ENCODE results near the gene PRKAB1.
"Not testable (repeated sequence)": the region's sequence is repeated elsewhere in the genome, so short reads cannot be mapped to it uniquely, and the experiment has no call there.

PRKAB1 gene

GRCh38 chr12:119684711-119685369 is 16.9 kb downstream of the PRKAB1 start:
- DNase-seq (ENCODE audit: low spot score), result no peak

DNA sequence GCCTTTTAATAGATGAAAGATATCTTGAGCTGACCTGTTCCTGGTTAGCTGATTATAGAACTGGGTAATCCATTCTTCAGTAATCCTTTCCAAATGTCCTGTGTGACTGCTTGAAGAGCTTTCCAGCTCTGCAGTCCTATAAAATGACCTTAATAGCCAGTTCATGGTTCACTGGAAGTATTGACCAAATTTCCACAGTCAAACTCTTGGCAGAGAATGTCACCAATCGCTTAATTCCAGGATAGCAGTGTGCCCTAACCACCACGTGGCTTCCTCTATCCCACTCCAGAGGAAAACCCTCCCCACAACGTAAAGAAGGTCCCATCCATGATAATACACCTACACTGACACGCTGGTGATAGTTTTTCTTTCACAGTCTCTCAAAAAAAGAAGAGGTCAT is 17.4 kb downstream of the PRKAB1 start:
- no peak for DNase-seq (ENCODE audit: low spot score)

GRCh38 chr12:119686355-119686754 is 18.4 kb downstream of the PRKAB1 start:
- DNase-seq (ENCODE audit: low spot score), result no peak

GRCh38 chr12:119686776-119687175 is 18.8 kb downstream of the PRKAB1 start:
- no peak for DNase-seq (ENCODE audit: low spot score)

DNA sequence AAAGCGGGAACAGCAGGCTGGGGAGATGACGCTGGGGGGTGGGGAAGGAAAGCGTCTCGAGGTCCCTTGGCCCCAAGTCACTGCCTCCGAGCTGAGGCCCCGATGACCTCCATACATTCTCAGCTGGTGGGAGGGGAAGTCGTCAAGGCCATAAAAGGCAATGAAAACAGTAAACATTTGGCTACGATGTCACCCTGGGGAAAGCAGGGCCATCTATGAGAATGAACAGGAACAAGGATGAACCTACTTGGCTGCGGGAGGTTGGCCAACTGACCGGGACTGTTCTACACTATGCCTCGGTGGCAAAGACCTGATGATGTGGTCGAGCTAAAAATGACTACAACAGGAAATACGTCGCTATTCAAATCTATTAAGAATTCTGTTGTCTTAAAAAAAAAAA is 19.5 kb downstream of the PRKAB1 start:
- no peak for DNase-seq (ENCODE audit: low spot score)

DNA sequence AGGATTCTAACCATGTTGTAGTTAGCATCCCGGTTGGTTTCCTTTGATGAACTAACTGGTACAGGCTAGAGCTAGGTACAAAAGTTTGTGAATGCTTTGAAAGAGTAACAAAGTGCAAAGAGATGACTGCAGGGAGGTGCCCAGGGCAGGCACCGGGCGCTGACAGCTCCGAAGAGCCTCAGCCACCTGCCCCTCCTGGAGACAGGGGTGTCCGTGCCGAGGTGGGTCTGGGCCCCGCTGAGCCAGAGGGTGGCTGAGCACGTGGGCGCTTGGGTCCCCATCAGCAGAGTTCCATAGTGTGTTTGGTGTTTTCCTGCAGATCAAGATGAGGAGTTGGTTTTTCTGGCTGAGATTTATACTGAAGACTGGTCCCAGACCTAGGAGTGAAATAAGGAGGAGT is 19.9 kb downstream of the PRKAB1 start:
- no peak for DNase-seq (ENCODE audit: low spot score)

- DNase-seq (ENCODE audit: low spot score), result no peak
Measured at GRCh38 chr12:119689935-119690500, 22.1 kb downstream of the PRKAB1 start.

- DNase-seq (ENCODE audit: low spot score), result no peak
Measured at GRCh38 chr12:119691202-119691810, 23.4 kb downstream of the PRKAB1 start.

DNA sequence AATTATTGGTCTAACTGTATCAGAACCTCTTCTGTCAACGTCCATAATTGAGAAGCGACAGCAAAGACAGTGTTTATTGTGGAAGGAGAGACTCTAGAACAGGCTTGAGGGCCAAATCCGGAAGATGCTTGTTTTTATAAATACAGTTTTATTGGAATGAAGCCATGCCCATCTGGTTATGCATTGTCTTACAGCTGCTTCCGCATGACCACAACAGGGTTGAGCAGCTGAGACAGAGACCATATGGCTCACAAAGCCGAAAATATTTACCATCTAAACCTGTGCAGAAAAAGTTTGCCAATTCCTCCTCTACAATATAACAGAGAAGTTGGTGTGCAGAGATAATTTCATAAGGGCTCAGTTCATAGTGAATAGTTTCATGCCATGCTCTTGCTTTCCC is 24.5 kb downstream of the PRKAB1 start:
- DNase-seq (ENCODE audit: low spot score), result no peak

- no peak for DNase-seq (ENCODE audit: low spot score)
Measured at GRCh38 chr12:119692997-119693396, 25.1 kb downstream of the PRKAB1 start.

- DNase-seq (ENCODE audit: low spot score), result no peak
Measured at GRCh38 chr12:119693511-119693910, 25.6 kb downstream of the PRKAB1 start.

GRCh38 chr12:119694111-119694510 is 26.2 kb downstream of the PRKAB1 start:
- DNase-seq (ENCODE audit: low spot score), result no peak

- no peak for DNase-seq (ENCODE audit: low spot score)
Measured at GRCh38 chr12:119695034-119695433, 27.1 kb downstream of the PRKAB1 start.

DNA sequence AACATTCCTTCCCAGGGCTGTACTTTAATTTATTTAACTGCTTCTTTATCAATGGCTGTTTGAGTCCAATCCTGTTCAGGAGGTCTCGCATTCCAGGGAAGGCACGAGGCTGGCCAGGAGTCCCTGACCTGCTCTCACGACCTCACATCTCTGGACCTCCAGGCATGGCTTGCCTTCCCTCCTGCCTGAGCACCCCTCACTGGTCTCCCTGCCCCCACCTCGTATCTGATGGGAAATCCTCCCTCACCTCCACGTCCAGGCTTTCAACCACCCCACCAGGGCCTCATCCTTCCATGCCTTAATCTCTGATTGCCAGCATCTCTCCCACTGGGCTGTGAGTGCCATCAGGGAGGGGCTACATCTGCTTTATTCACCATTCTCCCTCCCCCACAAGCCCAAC is 29.0 kb downstream of the PRKAB1 start:
- no peak for DNase-seq (ENCODE audit: low spot score)

GRCh38 chr12:119699199-119699760 is 31.3 kb downstream of the PRKAB1 start:
- no peak for DNase-seq (ENCODE audit: low spot score)

DNA sequence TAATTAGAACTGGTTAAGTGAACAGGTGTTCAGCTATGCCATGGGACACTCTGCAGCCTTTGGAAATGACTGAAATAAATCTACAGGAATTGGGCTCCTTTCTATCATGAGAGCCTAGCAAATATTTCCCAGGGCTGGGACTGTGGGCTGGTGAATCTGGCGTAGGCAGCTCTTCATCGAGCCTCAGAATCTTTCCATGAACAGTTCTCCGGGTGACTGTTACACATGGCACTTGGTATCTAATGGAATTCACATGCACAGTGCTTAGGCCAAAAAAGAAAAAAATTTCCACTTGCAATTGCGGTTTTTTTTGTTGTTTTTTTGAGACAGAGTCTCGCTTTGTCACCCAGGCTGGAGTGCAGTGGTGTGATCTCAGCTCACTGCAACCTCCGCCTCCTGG is 32.1 kb downstream of the PRKAB1 start:
- no peak for DNase-seq (ENCODE audit: low spot score)

DNA sequence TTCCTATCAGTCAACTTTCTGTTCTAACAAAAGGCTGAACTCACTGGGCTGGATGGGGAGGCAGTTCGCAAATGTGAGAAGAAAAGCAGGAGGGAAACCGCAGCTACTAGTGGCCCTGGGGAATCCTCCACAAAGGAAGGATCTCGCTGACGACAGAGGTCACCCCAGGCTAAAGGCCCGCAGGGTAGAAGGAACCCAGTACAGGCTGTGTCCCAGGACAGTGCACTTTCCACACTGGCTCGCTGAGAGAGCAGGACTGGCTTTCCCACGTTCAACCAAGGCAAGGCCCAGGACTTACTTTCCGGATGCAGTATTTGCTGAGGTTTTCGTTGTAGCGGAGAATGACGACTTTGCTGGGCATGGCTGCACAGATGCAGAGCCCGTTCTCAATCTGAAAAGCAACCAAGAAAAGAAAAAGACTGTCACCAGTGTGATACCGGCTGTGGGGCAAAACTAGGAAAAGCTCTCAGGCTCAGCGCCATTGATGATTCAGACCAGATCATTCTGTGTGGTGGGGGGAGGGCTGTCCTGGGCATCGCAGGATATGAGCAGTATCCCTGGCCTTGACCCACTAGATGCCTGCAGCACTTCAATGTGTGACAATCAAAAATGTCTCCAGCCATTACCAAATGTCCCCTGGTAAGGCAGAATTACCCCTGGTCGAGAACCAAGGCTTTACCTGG is 36.3 kb downstream of the PRKAB1 start:
- no peak for DNase-seq (ENCODE audit: low spot score)

GRCh38 chr12:119705182-119705581 is 37.2 kb downstream of the PRKAB1 start:
- DNase-seq (ENCODE audit: low spot score), result no peak

- not testable (repeated sequence) for DNase-seq (ENCODE audit: low spot score)
Measured at GRCh38 chr12:119706427-119706826, 38.5 kb downstream of the PRKAB1 start.

GRCh38 chr12:119710374-119710964 is 42.5 kb downstream of the PRKAB1 start:
- DNase-seq (ENCODE audit: low spot score), result no peak

- no peak for DNase-seq (ENCODE audit: low spot score)
Measured at GRCh38 chr12:119710965-119711551, 43.1 kb downstream of the PRKAB1 start.

DNA sequence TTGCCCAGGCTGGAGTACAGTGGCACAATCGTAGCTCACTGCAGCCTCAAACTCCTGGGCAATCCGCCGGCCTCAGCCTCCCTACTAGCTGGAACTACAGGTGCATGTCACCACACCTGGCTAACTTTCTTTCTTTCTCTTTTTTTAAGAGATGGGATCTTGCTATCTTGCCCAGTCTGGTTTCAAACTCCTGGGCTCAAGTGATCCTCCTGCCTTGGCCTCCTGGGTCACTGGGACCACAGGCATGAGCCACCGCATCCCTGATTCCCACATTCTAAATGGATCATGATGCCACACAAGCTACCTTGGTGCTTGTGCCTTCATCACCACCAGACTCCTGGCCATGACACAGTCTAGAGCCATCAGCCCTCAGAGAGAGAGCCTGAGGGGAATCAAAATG is 43.8 kb downstream of the PRKAB1 start:
- no peak for DNase-seq (ENCODE audit: low spot score)

All from hematopoietic multipotent progenitor cell treated with erythropoietin and hydrocortisone succinate and interleukin-3 and kit ligand, for 15 days (in vitro differentiated cells).